GM23338 (cell line): ENCODE data around the gene PIP.
"Not testable (repeated sequence)": the region's sequence is repeated elsewhere in the genome, so short reads cannot be mapped to it uniquely, and the experiment has no call there.

Experiments
- CREB1 ChIP-seq: fragments of 250-450 bp; sonication (Bioruptor Pico); IDR thresholded peaks from 2 replicates; pipeline ENCODE4 v1.5.0; 2020; ENCODE audit warnings: low read depth, mild to moderate bottlenecking, moderate library complexity
- CTCF ChIP-seq, 2 experiments: fragments of 200-600 bp in 1 of 2; sonication (generic) in 1 of 2; conservative IDR thresholded peaks; 2 replicates each; pipeline versions ENCODE4 v1.5.1 to v1.6.1; 2016 to 2017; ENCODE audit warnings: antibody characterized with exemption in 2 of 2, low read depth in 2 of 2, mild to moderate bottlenecking in 2 of 2, moderate library complexity in 1 of 2
- ETS1 ChIP-seq: IDR thresholded peaks from 2 replicates; pipeline ENCODE4 v1.6.1; 2016; ENCODE audit warnings: antibody characterized with exemption
- EZH2 ChIP-seq: fragments of 200-600 bp; sonication (generic); IDR thresholded peaks from one replicate; pipeline ENCODE4 v1.8.0; 2017; ENCODE audit warnings: antibody characterized with exemption, mild to moderate bottlenecking, low read depth; ENCODE audit not compliant: unreplicated experiment
- EZH2phosphoT487 ChIP-seq: fragments of 200-600 bp; sonication (generic); IDR thresholded peaks from one replicate; pipeline ENCODE4 v1.8.1; 2018; ENCODE audit warnings: antibody characterized with exemption; ENCODE audit not compliant: unreplicated experiment
- JUNB ChIP-seq: IDR thresholded peaks from one replicate; pipeline ENCODE4 v1.6.1; 2016; ENCODE audit warnings: antibody characterized with exemption; ENCODE audit not compliant: unreplicated experiment
- NANOG ChIP-seq: IDR thresholded peaks from 2 replicates; pipeline ENCODE4 v1.6.1; 2016; ENCODE audit warnings: antibody characterized with exemption, borderline replicate concordance
- POLR2AphosphoS5 ChIP-seq: IDR thresholded peaks from 2 replicates; pipeline ENCODE4 v1.6.1; 2016; ENCODE audit warnings: antibody characterized with exemption, low read depth
- REST ChIP-seq: IDR thresholded peaks from one replicate; pipeline ENCODE4 v1.6.1; 2018; ENCODE audit warnings: antibody characterized with exemption; ENCODE audit not compliant: unreplicated experiment
- STAT1 ChIP-seq: IDR thresholded peaks from one replicate; pipeline ENCODE4 v1.6.1; 2016; ENCODE audit warnings: antibody characterized with exemption; ENCODE audit not compliant: unreplicated experiment
- ZNF114 ChIP-seq: fragments of 250-450 bp; sonication (Bioruptor Pico); IDR thresholded peaks from 2 replicates; pipeline ENCODE4 v1.5.0; 2020; ENCODE audit warnings: mild to moderate bottlenecking, moderate library complexity
- ZNF331 ChIP-seq: fragments of 250-450 bp; sonication (Bioruptor Pico); IDR thresholded peaks from 2 replicates; pipeline ENCODE4 v1.5.0; 2020; ENCODE audit warnings: low read depth, mild to moderate bottlenecking, moderate library complexity
- ZNF462 ChIP-seq: fragments of 250-450 bp; sonication (Bioruptor Pico); IDR thresholded peaks from 2 replicates; pipeline ENCODE4 v1.5.0; 2020; ENCODE audit warnings: mild to moderate bottlenecking, moderate library complexity

- not testable (repeated sequence) for TF ChIP-seq EZH2; REST; ETS1; CTCF (conservative IDR thresholded peaks at IDR 0.05; ENCODE audit: low read depth in 2 of 2); JUNB; POLR2AphosphoS5; EZH2phosphoT487; CREB1 (CRISPR knock-in tag); ZNF462 (CRISPR knock-in tag); ZNF331; NANOG; ZNF114; STAT1
These were observed 48.9 kb downstream of the PIP start for GRCh38 chr7:143180771-143181170.
